K562 (cell line): Measurements from ENCODE around the gene TRRAP. TPM values are rescaled to one million over a fixed set of nuclear protein-coding genes. Genes with fewer than 3 reads are reported as not detected.

Source experiments
- ATAC-seq: fragments of 200-7000 bp; cut with Tn5 transposase; 3 replicates; pipeline ENCODE4 v1.9.1; 2020; ENCODE audit warnings: moderate library complexity
- BruUV-seq: library from RNA; stranded (reverse); fragments of 400-500 nt; replicated peaks from 2 replicates; lab custom pipeline; 2021; lab: Mats Ljungman, UMichigan
- CTCF ChIA-PET: fragments of 300-600 bp; formaldehyde crosslinking; extraction: SDS; loops from one replicate; lab custom pipeline; 2021; ENCODE audit warnings: low intra/inter-chr PET ratio; lab: Yijun Ruan, JAX
- POLR2A ChIA-PET: fragments of 300-600, 350-650 bp; sonication (Branson Sonifier 250); formaldehyde crosslinking; extraction: SDS; loops from one replicate; lab custom pipeline; 2021; ENCODE audit warnings: antibody characterized with exemption, inconsistent platforms; lab: Yijun Ruan, JAX
- DNase-seq, 4 experiments: peaks; one replicate each; pipeline versions ENCODE4 v3.0.0 to v3.0.0-alpha.2; 2011 to 2018; ENCODE audit warnings: low spot score in 3 of 4, mixed read lengths in 3 of 4; ENCODE audit errors: extremely low read depth in 1 of 4
- FAIRE-seq: peaks from 2 replicates; lab custom pipeline; 2011; peaks lifted over from hg19 to GRCh38; lab: Jason Lieb, UNC
- H2AFZ ChIP-seq: 2 replicates; pipeline ENCODE4 v1.6.0; 2011; ENCODE audit warnings: low read depth, low read length, control low read depth, inconsistent platforms
- H3K27ac ChIP-seq: fragments of 200-600 bp; 3 replicates; pipeline ENCODE4 v1.8.0; 2011; ENCODE audit warnings: low read depth, mild to moderate bottlenecking, control low read depth, inconsistent platforms, low read length, moderate library complexity, mixed read lengths; ENCODE audit errors: extremely low read depth
- H3K27me3 ChIP-seq, 2 experiments: fragments of 300-600 bp in 1 of 2; 2 replicates in 1 of 2; 3 replicates in 1 of 2; pipeline versions ENCODE4 v1.6.0 to v1.8.0; 2011; ENCODE audit warnings: inconsistent platforms in 2 of 2, low read length in 2 of 2, mild to moderate bottlenecking in 1 of 2, mixed read lengths in 1 of 2, moderate library complexity in 1 of 2; ENCODE audit not compliant: control insufficient read depth in 2 of 2, insufficient read depth in 2 of 2
- H3K36me3 ChIP-seq: fragments of 300-600 bp; 3 replicates; pipeline ENCODE4 v1.8.0; 2011; ENCODE audit warnings: mild to moderate bottlenecking, low read length, inconsistent platforms; ENCODE audit not compliant: control insufficient read depth, insufficient read depth
- H3K4me1 ChIP-seq, 2 experiments: fragments of 200-600 bp in 1 of 2; replicated peaks in 1 of 2; 2 replicates in 1 of 2; 3 replicates in 1 of 2; pipeline versions ENCODE4 v1.5.1 to v1.8.0; 2011; ENCODE audit warnings: inconsistent platforms in 2 of 2, low read length in 2 of 2, mild to moderate bottlenecking in 1 of 2, mixed read lengths in 1 of 2, moderate library complexity in 1 of 2; ENCODE audit not compliant: control insufficient read depth in 2 of 2, insufficient read depth in 2 of 2
- H3K4me2 ChIP-seq: 2 replicates; pipeline ENCODE4 v1.6.1; 2011; ENCODE audit warnings: low read length, control low read depth, inconsistent platforms, mixed read lengths; ENCODE audit not compliant: insufficient read depth
- H3K4me3 ChIP-seq: fragments of 200-600 bp; sonication (generic), shearing (Covaris generic); 2 replicates; pipeline ENCODE4 v1.5.1; 2016; ENCODE audit warnings: control low read depth, inconsistent platforms
- H3K79me2 ChIP-seq: fragments of 200-600 bp; 3 replicates; pipeline ENCODE4 v1.8.0; 2011; ENCODE audit warnings: low read length, inconsistent platforms; ENCODE audit not compliant: control insufficient read depth, insufficient read depth
- H3K9ac ChIP-seq, 2 experiments: 2 replicates each; pipeline versions ENCODE4 v1.6.0 to v1.6.1; 2011; ENCODE audit warnings: low read depth in 2 of 2, low read length in 2 of 2, control low read depth in 1 of 2, inconsistent platforms in 1 of 2, mild to moderate bottlenecking in 1 of 2, mixed read lengths in 1 of 2; ENCODE audit not compliant: insufficient read depth in 1 of 2
- H3K9me1 ChIP-seq: one replicate; pipeline ENCODE4 v1.6.0; 2011; ENCODE audit warnings: inconsistent platforms, mild to moderate bottlenecking, low read length, moderate library complexity; ENCODE audit not compliant: control insufficient read depth, insufficient read depth
- H3K9me3 ChIP-seq: replicated peaks from 2 replicates; pipeline ENCODE4 v1.5.1; 2011; ENCODE audit warnings: low read depth, low read length, inconsistent platforms; ENCODE audit not compliant: control insufficient read depth, insufficient read depth
- H4K20me1 ChIP-seq: replicated peaks from 2 replicates; pipeline ENCODE4 v1.6.1; 2011; ENCODE audit warnings: low read length, inconsistent platforms, mixed read lengths; ENCODE audit not compliant: control insufficient read depth, insufficient read depth
- FOXJ2 ChIP-seq: fragments of 200-800 bp; sonication (Bioruptor generic); IDR thresholded peaks from 2 replicates; pipeline ENCODE4 v1.6.1; 2016; ENCODE audit warnings: missing genetic modification characterization, missing compliant biosample characterization
- HMG20B ChIP-seq: fragments of 250-450 bp; sonication (Bioruptor Pico); IDR thresholded peaks from 2 replicates; pipeline ENCODE4 v1.5.0; 2021; ENCODE audit warnings: mild to moderate bottlenecking
- IRF2 ChIP-seq: sonication (generic); formaldehyde crosslinking; IDR thresholded peaks from 2 replicates; pipeline ENCODE4 v1.8.1; 2022; ENCODE audit warnings: mild to moderate bottlenecking, missing genetic modification reagents
- MEF2A ChIP-seq: IDR thresholded peaks from 2 replicates; pipeline ENCODE4 v1.6.1; 2011; ENCODE audit warnings: low read depth, mild to moderate bottlenecking, low read length, moderate library complexity; ENCODE audit not compliant: control insufficient read depth
- ZNF408 ChIP-seq: fragments of 250-450 bp; sonication (Bioruptor Pico); IDR thresholded peaks from 2 replicates; pipeline ENCODE4 v1.4.0; 2020; ENCODE audit warnings: low read depth, mild to moderate bottlenecking, moderate library complexity
- WGBS: fragments of 100-300 bp; shearing (Covaris generic); methylation state at CpG from one replicate; pipeline ENCODE4 v1.1.6; 2016; ENCODE audit warnings: low coverage, mixed read lengths; ENCODE audit not compliant: insufficient coverage; ENCODE audit errors: missing lambda C conversion rate; 5-methylcytosine and 5-hydroxymethylcytosine counted together
- in situ Hi-C: fragments of 300-500 bp; cut with MboI; formaldehyde crosslinking; loops from 4 replicates; pipeline ENCODE4 v1.15.0; 2018; ENCODE audit warnings: inconsistent platforms, mixed read lengths
- intact Hi-C: fragments of 100-400 bp; cut with micrococcal nuclease; formaldehyde crosslinking; loops from 2 replicates; pipeline ENCODE4 v1.14.2; 2022
- polyA plus RNA-seq, 8 experiments: library from polyadenylated mRNA; depleted of rRNA in 4 of 8; stranded (reverse) in 5 of 8; unstranded in 3 of 8; fragments of >200 nt; fragmentation: Nextera tagmentation in 2 of 8; fragmentation: Illumina TruSeq in 1 of 8; extraction: Ambion mirVana in 2 of 8; extraction: Trizol in 1 of 8; gene quantifications; 2 replicates each; pipeline versions ENCODE4 v1.2.1 to v1.2.3, GENCODE V29; 2011 to 2014; ENCODE audit warnings: inconsistent platforms in 1 of 8, missing spikeins in 1 of 8
- total RNA-seq, 7 experiments: library from RNA; depleted of rRNA in 6 of 7; stranded (reverse); fragments of >200 nt in 6 of 7; fragmentation: Illumina TruSeq in 2 of 7; extraction: Trizol in 2 of 7; gene quantifications; 2 replicates each; pipeline versions ENCODE4 v1.2.1 to v1.2.3, GENCODE V29; 2011 to 2021; ENCODE audit warnings: low replicate concordance in 1 of 7

The TRRAP gene
- total and polyA plus RNA-seq, 9 of the 15 experiments (the other 6 are each of a cell fraction or from before 2014, with no cell fraction given): 1.3 to 47.2 (median 9.7) TPM

- TF ChIP-seq HMG20B (no peak), ZNF408 (CRISPR knock-in tag) (no peak), FOXJ2 (tag) (no peak)
Observed at GRCh38 chr7:98985945-98986344, 107.6 kb downstream of the TRRAP start (continued).

DNA sequence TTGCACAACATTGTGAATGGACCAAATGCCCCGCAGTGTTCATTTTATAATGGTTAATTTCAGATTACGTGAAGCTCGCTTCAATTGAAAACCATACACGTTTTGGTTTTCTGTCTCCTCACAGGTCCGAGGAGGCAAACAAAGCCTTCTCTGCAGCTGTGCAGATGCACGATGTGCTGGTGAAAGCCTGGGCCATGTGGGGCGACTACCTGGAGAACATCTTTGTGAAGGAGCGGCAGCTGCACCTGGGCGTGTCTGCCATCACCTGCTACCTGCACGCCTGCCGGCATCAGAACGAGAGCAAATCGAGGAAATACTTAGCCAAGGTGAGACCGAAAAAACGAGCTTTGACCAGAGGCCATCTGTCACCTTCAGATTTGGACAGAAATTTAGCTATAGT is 110.3 kb downstream of the TRRAP start:
- no peak overlapping the region for H3K4me2 ChIP-seq
- H3K9me3 ChIP-seq: no peaks in the 10 kb centered on the region
- WGBS: 90% methylated on average over 15 of the region's 15 CpGs
- no peaks in the 10 kb centered on the region for H3K79me2 ChIP-seq
- H3K9me1 ChIP-seq: no peaks in the 10 kb centered on the region
- POLR2A ChIA-PET: interaction anchor here (0.5 to 1.0 kb wide), 4 partner anchors 11 to 411 kb away, joined by 3 read pairs; no protein-coding TSS in a partner anchor
- FAIRE-seq (no peak), DNase-seq (no peak), ATAC-seq (no peak)
- TF ChIP-seq IRF2 (CRISPR knock-in tag) (no peak), MEF2A (no peak)
- peaks cover 100% of the 10 kb centered on the region for H3K36me3 ChIP-seq
- H3K4me3 ChIP-seq: no peak overlapping the region
- in situ Hi-C loops (no loop called here), intact Hi-C loops (no loop called here)
- H3K4me1 ChIP-seq: no peaks in the 10 kb centered on the region
- CTCF ChIA-PET: no interaction called here
- H3K27me3 ChIP-seq: no peaks in the 10 kb centered on the region
- no peaks in the 10 kb centered on the region for H4K20me1 ChIP-seq
- no peak overlapping the region for H3K9ac ChIP-seq
- no peak overlapping the region for H3K27ac ChIP-seq
- H2AFZ ChIP-seq: no peak overlapping the region
- no TSS peak for BruUV-seq
